Stimulated activated CD8-positive, alpha-beta memory T cell treated with anti-CD3 and anti-CD28 coated beads, Interleukin-7, amount 100 ng/mL, for 48 hours (primary cell): ENCODE data around the gene ACTR1A.

ENCODE experiments used
- DNase-seq, 2 donors: peaks; one replicate each; pipeline ENCODE4 v3.0.0-alpha.2; 2020; ENCODE audit warnings: low read depth in 1 of 2; ENCODE audit errors: extremely low read depth in 1 of 2

The ACTR1A gene

DNA sequence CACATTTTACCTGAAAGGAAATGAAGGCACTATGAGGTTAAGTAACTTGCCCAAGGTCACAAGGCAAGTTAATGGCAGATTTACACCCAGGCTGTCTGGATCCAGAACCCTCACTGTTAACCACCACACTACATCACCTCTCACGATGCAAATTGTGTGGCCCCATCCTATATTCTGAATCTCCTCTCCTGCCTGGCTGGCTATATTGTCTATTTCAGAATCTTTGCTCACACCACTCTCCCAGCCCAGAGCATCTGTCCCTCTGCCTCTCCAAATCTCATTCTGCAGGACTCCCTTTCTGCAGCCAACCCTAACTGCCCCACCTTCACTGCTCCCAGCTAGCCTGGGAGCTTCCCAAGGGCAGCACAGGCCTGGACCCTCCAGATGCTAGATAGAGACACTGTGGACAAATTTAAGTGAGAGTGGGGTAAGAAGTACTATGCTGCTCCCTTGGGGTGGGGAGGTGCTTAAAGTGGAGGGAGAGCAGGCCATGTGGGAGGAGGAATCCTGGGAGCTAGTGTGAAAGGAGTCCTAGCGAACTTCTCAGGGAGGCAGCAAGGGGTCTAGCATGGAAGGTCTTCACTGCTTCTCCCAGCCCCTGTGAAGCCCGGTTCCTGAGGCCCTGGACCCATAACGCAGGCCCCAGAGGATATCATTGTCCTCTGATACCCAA is 70.9 kb downstream of the ACTR1A start:
- no peak for DNase-seq

DNA sequence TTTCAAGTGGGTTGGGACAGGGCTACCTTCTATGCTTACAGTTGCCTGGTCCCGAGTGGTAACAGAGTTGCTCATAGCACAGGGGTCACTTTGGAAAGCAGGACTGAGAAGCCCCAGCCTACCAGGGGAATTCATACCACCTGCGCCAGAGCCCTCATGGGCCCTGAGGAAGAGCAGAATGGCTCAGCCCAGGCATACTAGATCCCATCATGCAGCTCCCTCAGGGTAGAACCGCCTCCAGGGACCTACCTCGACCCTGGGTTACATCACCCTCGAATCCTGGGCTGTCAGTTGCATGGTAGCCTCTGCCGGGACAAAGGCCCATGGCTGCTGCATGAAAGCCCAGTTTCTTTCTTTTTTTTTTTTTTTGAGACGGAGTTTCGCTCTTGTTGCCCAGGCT is 73.0 kb downstream of the ACTR1A start:
- DNase-seq = no peak
